Naive thymus-derived CD4-positive, alpha-beta T cell (primary cell): ENCODE measurements around the gene RIMBP3C. TPM values are rescaled to one million over a fixed set of nuclear protein-coding genes. Genes with fewer than 3 reads are reported as not detected.

Source experiments
- ATAC-seq: fragments of 150-1000 bp; cut with Tn5 transposase; 2 replicates; pipeline ENCODE4 v1.10.0; 2021; ENCODE audit warnings: mild to moderate bottlenecking, moderate library complexity
- CTCF ChIA-PET: fragments of 350-600 bp; sonication (Branson Sonifier 250); formaldehyde crosslinking; loops from one replicate; lab custom pipeline; 2021; ENCODE audit warnings: antibody characterized with exemption; lab: Charles Lee
- POLR2A ChIA-PET: fragments of 350-600 bp; sonication (Branson Sonifier 250); formaldehyde crosslinking; loops from one replicate; lab custom pipeline; 2021; ENCODE audit warnings: antibody characterized with exemption, inconsistent platforms; lab: Charles Lee
- DNase-seq, 9 donors: peaks; one replicate each; pipeline versions ENCODE4 v3.0.0 to v3.0.0-alpha.2; 2020 to 2022; ENCODE audit warnings: mixed read lengths in 1 of 9
- H3K27ac ChIP-seq: one replicate; pipeline ENCODE4 v1.7.0; 2013; ENCODE audit warnings: mild to moderate bottlenecking, low read depth, low read length, moderate library complexity
- H3K27me3 ChIP-seq, 2 donors: one replicate each; pipeline ENCODE4 v1.7.0; 2013; ENCODE audit warnings: low read length in 2 of 2, mild to moderate bottlenecking in 2 of 2, moderate library complexity in 2 of 2; ENCODE audit not compliant: control insufficient read depth in 2 of 2, insufficient read depth in 2 of 2
- H3K36me3 ChIP-seq, 3 experiments: 1 replicate in 2 of 3; 2 replicates in 1 of 3; pipeline ENCODE4 v1.7.0; 2013; ENCODE audit warnings: low read length in 3 of 3, mild to moderate bottlenecking in 3 of 3, moderate library complexity in 1 of 3; ENCODE audit not compliant: insufficient read depth in 3 of 3, control insufficient read depth in 2 of 3
- H3K4me1 ChIP-seq, 2 donors: one replicate each; pipeline ENCODE4 v1.7.0; 2013; ENCODE audit warnings: low read length in 2 of 2, mild to moderate bottlenecking in 2 of 2, moderate library complexity in 1 of 2; ENCODE audit not compliant: control insufficient read depth in 2 of 2, insufficient read depth in 2 of 2
- H3K4me3 ChIP-seq: 2 replicates; pipeline ENCODE4 v1.7.0; 2013; ENCODE audit warnings: mild to moderate bottlenecking, low read length
- H3K9me3 ChIP-seq, 3 experiments: 1 replicate in 2 of 3; 2 replicates in 1 of 3; pipeline ENCODE4 v1.7.0; 2013; ENCODE audit warnings: low read length in 3 of 3; ENCODE audit not compliant: control insufficient read depth in 2 of 3
- H3K27ac Mint-ChIP-seq, 9 donors: one replicate each; pipeline ENCODE4 v1.8.0; 2020 to 2022; ENCODE audit warnings: mixed read lengths in 9 of 9, mild to moderate bottlenecking in 8 of 9, moderate library complexity in 5 of 9, inconsistent platforms in 2 of 9
- H3K27me3 Mint-ChIP-seq, 5 donors: one replicate each; pipeline ENCODE4 v1.8.0; 2021 to 2022; ENCODE audit warnings: mixed read lengths in 5 of 5, mild to moderate bottlenecking in 1 of 5
- H3K36me3 Mint-ChIP-seq, 5 donors: one replicate each; pipeline ENCODE4 v1.8.0; 2020 to 2022; ENCODE audit warnings: mixed read lengths in 5 of 5, mild to moderate bottlenecking in 3 of 5, inconsistent platforms in 1 of 5
- H3K4me1 Mint-ChIP-seq, 7 donors: one replicate each; pipeline ENCODE4 v1.8.0; 2020 to 2022; ENCODE audit warnings: mixed read lengths in 7 of 7, mild to moderate bottlenecking in 3 of 7, inconsistent platforms in 1 of 7
- H3K4me3 Mint-ChIP-seq, 10 donors: one replicate each; pipeline ENCODE4 v1.8.0; 2020 to 2022; ENCODE audit warnings: mild to moderate bottlenecking in 10 of 10, mixed read lengths in 10 of 10, moderate library complexity in 6 of 10, inconsistent platforms in 2 of 10
- H3K9me3 Mint-ChIP-seq, 11 donors: one replicate each; pipeline ENCODE4 v1.8.0; 2020 to 2022; ENCODE audit warnings: mixed read lengths in 11 of 11, mild to moderate bottlenecking in 4 of 11, inconsistent platforms in 1 of 11, moderate library complexity in 1 of 11
- intact Hi-C, 2 donors: fragments of 100-400 bp; cut with micrococcal nuclease; formaldehyde crosslinking; loops; one replicate each; pipeline ENCODE4 v1.15.1; 2023
- polyA plus RNA-seq, 2 donors: library from polyadenylated mRNA; unstranded; fragments of 300-500 nt; fragmentation: Illumina TruSeq; gene quantifications; one replicate each; pipeline ENCODE4 v1.2.3, GENCODE V29; 2021
- total RNA-seq, 6 experiments: library from RNA in 5 of 6; stranded (reverse) in 5 of 6; gene quantifications; 1 replicate in 5 of 6; 2 replicates in 1 of 6; pipeline ENCODE4 v1.2.3 and lab custom pipeline; 2021 to 2026

Gene RIMBP3C
- total and polyA plus RNA-seq, 7 experiments from 2014 or later = 0.22 to 4.4 (median 0.77) TPM

GRCh38 chr22:21579474-21579851 lies 28.2 kb upstream of the RIMBP3C start:
- no peaks in the 10 kb centered on the region for H3K9me3 ChIP-seq
- no peak overlapping the region for H3K27ac ChIP-seq
- peaks cover 0 to 6% (median 0%) of the 10 kb centered on the region in 3 experiments for H3K36me3 ChIP-seq
- Mint-ChIP-seq H3K9me3 (no peaks in the 10 kb centered on the region), H3K4me3 (no peak overlapping the region), H3K36me3 (no peaks in the 10 kb centered on the region), H3K27ac (peak overlapping the region in 1 of 9 donors; percentile 56), H3K4me1 (peaks cover 20 to 79% (median 50%) of the 10 kb centered on the region in 7 donors), H3K27me3 (no peaks in the 10 kb centered on the region)
- intact Hi-C loops = no loop called here
- no peak overlapping the region for H3K4me3 ChIP-seq
- ChIA-PET CTCF (no interaction called here), POLR2A (interaction anchor here (0.6 to 1.0 kb wide), 2 partner anchors 25 to 47 kb away, joined by 3 to 5 read pairs; no protein-coding TSS in a partner anchor)
- no peak for ATAC-seq
- DNase-seq = no peak
- peaks cover 6 to 19% of the 10 kb centered on the region in 2 donors for H3K4me1 ChIP-seq
- no peaks in the 10 kb centered on the region for H3K27me3 ChIP-seq

- ChIA-PET POLR2A (interaction anchor here (1.2 kb wide), 1 partner anchor 9 kb away, joined by 3 read pairs; no protein-coding TSS in a partner anchor), CTCF (interaction anchor here (0.6 to 1.5 kb wide), 2 partner anchors 55 to 485 kb away, joined by 3 to 4 read pairs; no protein-coding TSS in a partner anchor)
- DNase-seq (no peak), ATAC-seq (no peak)
- peak overlapping the region in 5 of 9 donors; percentile 10 to 86 (median 37) for H3K27ac Mint-ChIP-seq
- Histone ChIP-seq H3K27ac (no peak overlapping the region), H3K4me1 (peaks cover 52 to 59% of the 10 kb centered on the region in 2 donors), H3K36me3 (peaks cover 0 to 15% (median 0%) of the 10 kb centered on the region in 3 experiments), H3K9me3 (no peaks in the 10 kb centered on the region), H3K4me3 (no peak overlapping the region), H3K27me3 (no peaks in the 10 kb centered on the region)
- no peaks in the 10 kb centered on the region for H3K27me3 Mint-ChIP-seq
- H3K36me3 Mint-ChIP-seq = peaks cover 0 to 14% (median 7%) of the 10 kb centered on the region in 5 donors
- H3K4me3 Mint-ChIP-seq = peak overlapping the region in 5 of 10 donors; percentile 10 to 59 (median 38)
- H3K9me3 Mint-ChIP-seq = no peaks in the 10 kb centered on the region
- peaks cover 61 to 87% (median 73%) of the 10 kb centered on the region in 7 donors for H3K4me1 Mint-ChIP-seq
- intact Hi-C loops = no loop called here
Observed at GRCh38 chr22:21573750-21574494, 22.7 kb upstream of the RIMBP3C start.

- Histone ChIP-seq H3K36me3 (peaks cover 0 to 12% (median 0%) of the 10 kb centered on the region in 3 experiments), H3K27ac (no peak overlapping the region), H3K4me3 (no peak overlapping the region), H3K9me3 (no peaks in the 10 kb centered on the region), H3K27me3 (no peaks in the 10 kb centered on the region), H3K4me1 (peaks cover 56 to 58% of the 10 kb centered on the region in 2 donors)
- H3K4me3 Mint-ChIP-seq = peak overlapping the region in 4 of 10 donors; percentile 4 to 59 (median 36)
- intact Hi-C loops = no loop called here
- peaks cover 0 to 14% (median 7%) of the 10 kb centered on the region in 5 donors for H3K36me3 Mint-ChIP-seq
- H3K9me3 Mint-ChIP-seq = no peaks in the 10 kb centered on the region
- DNase-seq (no peak), ATAC-seq (no peak)
- peak overlapping the region in 3 of 9 donors; percentile 1 to 38 (median 19) for H3K27ac Mint-ChIP-seq
- peaks cover 64 to 87% (median 76%) of the 10 kb centered on the region in 7 donors for H3K4me1 Mint-ChIP-seq
- no peaks in the 10 kb centered on the region for H3K27me3 Mint-ChIP-seq
- ChIA-PET CTCF (interaction anchor here (0.6 to 1.5 kb wide), 3 partner anchors 56 to 485 kb away, joined by 3 to 4 read pairs (median 3); no protein-coding TSS in a partner anchor), POLR2A (no interaction called here)
Observed at GRCh38 chr22:21573293-21573734, 22.1 kb upstream of the RIMBP3C start.

GRCh38 chr22:21571679-21572078 lies 20.4 kb upstream of the RIMBP3C start:
- CTCF ChIA-PET = interaction anchor here (0.7 kb wide), 1 partner anchor 39 kb away, joined by 3 read pairs; no protein-coding TSS in a partner anchor
- Histone ChIP-seq H3K4me3 (no peak overlapping the region), H3K27me3 (no peaks in the 10 kb centered on the region), H3K9me3 (no peaks in the 10 kb centered on the region), H3K4me1 (peaks cover 48 to 56% of the 10 kb centered on the region in 2 donors), H3K36me3 (peaks cover 0 to 12% (median 0%) of the 10 kb centered on the region in 3 experiments), H3K27ac (peak overlapping the region; percentile 12)
- intact Hi-C loops = no loop called here
- H3K9me3 Mint-ChIP-seq = no peaks in the 10 kb centered on the region
- H3K4me1 Mint-ChIP-seq = peaks cover 51 to 78% (median 67%) of the 10 kb centered on the region in 7 donors
- H3K4me3 Mint-ChIP-seq = peak overlapping the region in 7 of 10 donors; percentile 17 to 75 (median 48)
- peak overlapping the region in 5 of 9 donors; percentile 2 to 68 (median 10) for H3K27ac Mint-ChIP-seq
- peaks cover 0 to 16% (median 7%) of the 10 kb centered on the region in 5 donors for H3K36me3 Mint-ChIP-seq
- H3K27me3 Mint-ChIP-seq = no peaks in the 10 kb centered on the region
- DNase-seq (no peak), ATAC-seq (no peak)
- POLR2A ChIA-PET = no interaction called here

GRCh38 chr22:21570398-21570797 lies 19.1 kb upstream of the RIMBP3C start:
- Histone ChIP-seq H3K9me3 (no peaks in the 10 kb centered on the region), H3K27me3 (no peaks in the 10 kb centered on the region), H3K36me3 (peaks cover 0 to 12% (median 0%) of the 10 kb centered on the region in 3 experiments), H3K4me1 (peaks cover 48 to 56% of the 10 kb centered on the region in 2 donors), H3K4me3 (no peak overlapping the region), H3K27ac (peak overlapping the region; percentile 95)
- CTCF ChIA-PET = no interaction called here
- ATAC-seq (no peak), DNase-seq (no peak)
- intact Hi-C loops = no loop called here
- Mint-ChIP-seq H3K9me3 (no peaks in the 10 kb centered on the region), H3K4me3 (peak overlapping the region; percentile 13 to 90 (median 82)), H3K4me1 (peaks cover 51 to 74% (median 61%) of the 10 kb centered on the region in 7 donors), H3K27ac (peak overlapping the region in 5 of 9 donors; percentile 37 to 80 (median 66)), H3K27me3 (no peaks in the 10 kb centered on the region), H3K36me3 (peaks cover 0 to 16% (median 7%) of the 10 kb centered on the region in 5 donors)
- POLR2A ChIA-PET = no interaction called here

GRCh38 chr22:21569459-21570170 lies 18.4 kb upstream of the RIMBP3C start:
- POLR2A ChIA-PET = interaction anchor here (1.5 kb wide), 1 partner anchor 60 kb away, joined by 5 read pairs; the partner anchor contains the start of gene YDJC
- DNase-seq (no peak), ATAC-seq (no peak)
- Mint-ChIP-seq H3K9me3 (no peaks in the 10 kb centered on the region), H3K4me1 (peaks cover 51 to 74% (median 60%) of the 10 kb centered on the region in 7 donors), H3K4me3 (peak overlapping the region; percentile 81 to 93 (median 90)), H3K27ac (peak overlapping the region; percentile 55 to 95 (median 82)), H3K36me3 (peaks cover 0 to 16% (median 7%) of the 10 kb centered on the region in 5 donors), H3K27me3 (no peaks in the 10 kb centered on the region)
- CTCF ChIA-PET = interaction anchor here (0.7 kb wide), 2 partner anchors 60 to 90 kb away, joined by 3 read pairs; partner anchors contain the start of gene YDJC
- H3K36me3 ChIP-seq = peaks cover 0 to 12% (median 0%) of the 10 kb centered on the region in 3 experiments
- peaks cover 46 to 56% of the 10 kb centered on the region in 2 donors for H3K4me1 ChIP-seq
- intact Hi-C loops = no loop called here
- H3K9me3 ChIP-seq = no peaks in the 10 kb centered on the region
- peak overlapping the region; percentile 95 for H3K27ac ChIP-seq
- peak overlapping the region; percentile 7 for H3K4me3 ChIP-seq
- no peaks in the 10 kb centered on the region for H3K27me3 ChIP-seq
